Vagina (tissue), 2 donors: Measurements from ENCODE around the gene HK3. TPM values are rescaled to one million over a fixed set of nuclear protein-coding genes. Genes with fewer than 3 reads are reported as not detected.

Experiments
- DNase-seq, 2 donors: peaks; one replicate each; pipeline ENCODE4 v3.0.0-alpha.2; 2017; ENCODE audit errors: extremely low spot score in 2 of 2
- H3K27ac ChIP-seq: fragments of 200-600 bp; sonication (generic); one replicate; pipeline ENCODE4 v1.5.1; 2019
- H3K27me3 ChIP-seq: fragments of 200-600 bp; sonication (generic); one replicate; pipeline ENCODE4 v1.5.1; 2019
- H3K36me3 ChIP-seq, 2 donors: fragments of 200-600 bp; sonication (generic); one replicate each; pipeline ENCODE4 v1.5.1; 2017 to 2019
- H3K4me1 ChIP-seq: fragments of 200-600 bp; sonication (generic); one replicate; pipeline ENCODE4 v1.5.1; 2019
- H3K4me3 ChIP-seq, 2 donors: fragments of 200-600 bp; sonication (generic); 1 replicate in 1 of 2; 2 replicates in 1 of 2; pipeline ENCODE4 v1.5.1; 2016 to 2019
- H3K9me3 ChIP-seq: fragments of 200-600 bp; sonication (generic); one replicate; pipeline ENCODE4 v1.5.1; 2019
- CTCF ChIP-seq, 3 experiments: fragments of 450-650 bp in 2 of 3; fragments of 200-600 bp in 1 of 3; sonication (generic) in 1 of 3; IDR thresholded peaks; one replicate each; pipeline ENCODE4 v1.5.1; 2017 to 2019; ENCODE audit warnings: antibody characterized with exemption in 3 of 3, mild to moderate bottlenecking in 2 of 3, moderate library complexity in 2 of 3
- POLR2A ChIP-seq, 2 donors: fragments of 450-650 bp; IDR thresholded peaks; one replicate each; pipeline ENCODE4 v1.6.1; 2017; ENCODE audit warnings: antibody characterized with exemption in 2 of 2, mild to moderate bottlenecking in 2 of 2, moderate library complexity in 2 of 2
- POLR2AphosphoS5 ChIP-seq, 2 donors: sonication (generic); formaldehyde crosslinking; IDR thresholded peaks; one replicate each; pipeline ENCODE4 v1.9.0; 2017; ENCODE audit warnings: antibody characterized with exemption in 2 of 2, mild to moderate bottlenecking in 2 of 2, low read depth in 1 of 2; ENCODE audit not compliant: insufficient read depth in 1 of 2
- intact Hi-C: fragments of 100-400 bp; cut with DNase I; formaldehyde crosslinking; loops from one replicate; pipeline ENCODE4 v1.15.1; 2023
- total RNA-seq: library from RNA; depleted of rRNA; stranded (reverse); fragments of >200 nt; gene quantifications from one replicate; pipeline ENCODE4 v1.2.3, GENCODE V29; 2016

HK3 gene
- total RNA-seq, 1 donor from 2014 or later, result 7.4 TPM

- intact Hi-C loops, result no loop called here
- H3K27me3 ChIP-seq, result no peaks in the 10 kb centered on the region
- H3K4me3 ChIP-seq, result no peak overlapping the region
- no peak for DNase-seq
- H3K9me3 ChIP-seq, result no peaks in the 10 kb centered on the region
- no peak overlapping the region for H3K27ac ChIP-seq
- no peaks in the 10 kb centered on the region for H3K36me3 ChIP-seq
- TF ChIP-seq POLR2A (IDR thresholded peaks at IDR 0.05), result no peak
- no peak for TF ChIP-seq POLR2AphosphoS5 (IDR thresholded peaks at IDR 0.05; ENCODE audit: insufficient read depth in 1 of 2, low read depth in 1 of 2)
- H3K4me1 ChIP-seq, result no peaks in the 10 kb centered on the region
These were observed 52.6 kb downstream of the HK3 start for GRCh38 chr5:176846335-176847140.

GRCh38 chr5:176845392-176845713 is 53.8 kb downstream of the HK3 start:
- intact Hi-C loops, result no loop called here
- no peaks in the 10 kb centered on the region for H3K9me3 ChIP-seq
- H3K27me3 ChIP-seq, result no peaks in the 10 kb centered on the region
- H3K27ac ChIP-seq, result no peak overlapping the region
- no peak for DNase-seq
- no peaks in the 10 kb centered on the region for H3K4me1 ChIP-seq
- TF ChIP-seq CTCF (IDR thresholded peaks at IDR 0.05) (no peak), POLR2A (IDR thresholded peaks at IDR 0.05) (no peak), POLR2AphosphoS5 (IDR thresholded peaks at IDR 0.05; ENCODE audit: insufficient read depth in 1 of 2, low read depth in 1 of 2) (no peak)
- no peaks in the 10 kb centered on the region for H3K36me3 ChIP-seq
- no peak overlapping the region for H3K4me3 ChIP-seq

GRCh38 chr5:176844706-176845391 is 54.3 kb downstream of the HK3 start:
- DNase-seq, result no peak
- TF ChIP-seq CTCF (IDR thresholded peaks at IDR 0.05) (no peak), POLR2A (IDR thresholded peaks at IDR 0.05) (no peak), POLR2AphosphoS5 (IDR thresholded peaks at IDR 0.05; ENCODE audit: insufficient read depth in 1 of 2, low read depth in 1 of 2) (no peak)
- Histone ChIP-seq H3K27ac (no peak overlapping the region), H3K36me3 (no peaks in the 10 kb centered on the region), H3K4me1 (no peaks in the 10 kb centered on the region), H3K9me3 (no peaks in the 10 kb centered on the region), H3K4me3 (no peak overlapping the region), H3K27me3 (no peaks in the 10 kb centered on the region)
- intact Hi-C loops, result no loop called here

GRCh38 chr5:176844281-176844680 is 54.9 kb downstream of the HK3 start:
- intact Hi-C loops, result no loop called here
- no peak for DNase-seq
- Histone ChIP-seq H3K4me1 (no peaks in the 10 kb centered on the region), H3K4me3 (no peak overlapping the region), H3K36me3 (no peaks in the 10 kb centered on the region), H3K9me3 (no peaks in the 10 kb centered on the region), H3K27ac (no peak overlapping the region), H3K27me3 (no peaks in the 10 kb centered on the region)
- TF ChIP-seq POLR2AphosphoS5 (IDR thresholded peaks at IDR 0.05; ENCODE audit: insufficient read depth in 1 of 2, low read depth in 1 of 2), result no peak
- no peak for TF ChIP-seq POLR2A (IDR thresholded peaks at IDR 0.05)
- no peak for TF ChIP-seq CTCF (IDR thresholded peaks at IDR 0.05)

- intact Hi-C loops, result no loop called here
- no peaks in the 10 kb centered on the region for H3K4me1 ChIP-seq
- no peak for DNase-seq
- no peaks in the 10 kb centered on the region for H3K36me3 ChIP-seq
- no peaks in the 10 kb centered on the region for H3K27me3 ChIP-seq
- H3K27ac ChIP-seq, result no peak overlapping the region
- no peak overlapping the region for H3K4me3 ChIP-seq
- H3K9me3 ChIP-seq, result no peaks in the 10 kb centered on the region
- no peak for TF ChIP-seq POLR2A (IDR thresholded peaks at IDR 0.05)
- no peak for TF ChIP-seq POLR2AphosphoS5 (IDR thresholded peaks at IDR 0.05; ENCODE audit: insufficient read depth in 1 of 2, low read depth in 1 of 2)
- TF ChIP-seq CTCF (IDR thresholded peaks at IDR 0.05), result no peak
These were observed 55.5 kb downstream of the HK3 start for GRCh38 chr5:176843673-176844072.
